Measurements from ENCODE around the gene TP63. TPM values are rescaled to one million over a fixed set of nuclear protein-coding genes. Genes with fewer than 3 reads are reported as not detected.
"Not testable (repeated sequence)": the region's sequence is repeated elsewhere in the genome, so short reads cannot be mapped to it uniquely, and the experiment has no call there.

Gene TP63
- total RNA-seq, 2 donors from 2014 or later = not detected

DNA sequence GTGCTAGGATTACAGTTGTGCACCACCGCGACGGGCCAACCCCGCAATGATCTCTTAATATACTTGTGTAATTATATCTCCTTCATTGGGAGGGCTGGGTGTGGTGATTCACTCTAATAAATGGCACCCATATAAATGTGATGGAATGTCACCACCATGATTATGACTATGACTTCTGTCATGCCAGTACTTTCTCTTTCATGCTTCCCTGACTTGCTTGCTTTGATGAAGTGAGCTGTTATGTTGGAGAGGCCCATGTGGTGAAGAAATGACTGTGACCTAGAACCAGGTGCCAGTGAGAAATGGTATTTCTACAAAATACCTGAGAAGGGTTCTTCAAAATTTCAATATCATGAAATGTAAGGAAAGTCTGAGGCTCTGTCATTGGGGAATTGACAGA lies 24.4 kb upstream of the TP63 start:
- TF ChIP-seq, protein P1, sequence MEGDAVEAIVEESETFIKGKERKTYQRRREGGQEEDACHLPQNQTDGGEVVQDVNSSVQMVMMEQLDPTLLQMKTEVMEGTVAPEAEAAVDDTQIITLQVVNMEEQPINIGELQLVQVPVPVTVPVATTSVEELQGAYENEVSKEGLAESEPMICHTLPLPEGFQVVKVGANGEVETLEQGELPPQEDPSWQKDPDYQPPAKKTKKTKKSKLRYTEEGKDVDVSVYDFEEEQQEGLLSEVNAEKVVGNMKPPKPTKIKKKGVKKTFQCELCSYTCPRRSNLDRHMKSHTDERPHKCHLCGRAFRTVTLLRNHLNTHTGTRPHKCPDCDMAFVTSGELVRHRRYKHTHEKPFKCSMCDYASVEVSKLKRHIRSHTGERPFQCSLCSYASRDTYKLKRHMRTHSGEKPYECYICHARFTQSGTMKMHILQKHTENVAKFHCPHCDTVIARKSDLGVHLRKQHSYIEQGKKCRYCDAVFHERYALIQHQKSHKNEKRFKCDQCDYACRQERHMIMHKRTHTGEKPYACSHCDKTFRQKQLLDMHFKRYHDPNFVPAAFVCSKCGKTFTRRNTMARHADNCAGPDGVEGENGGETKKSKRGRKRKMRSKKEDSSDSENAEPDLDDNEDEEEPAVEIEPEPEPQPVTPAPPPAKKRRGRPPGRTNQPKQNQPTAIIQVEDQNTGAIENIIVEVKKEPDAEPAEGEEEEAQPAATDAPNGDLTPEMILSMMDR (conservative IDR thresholded peaks at IDR 0.05) = no peak
- Mint-ChIP-seq H3K4me1 (no peaks in the 10 kb centered on the region), H3K27ac (no peak overlapping the region), H3K36me3 (ENCODE audit: low read depth) (no peaks in the 10 kb centered on the region), H3K9me3 (peaks cover 12% of the 10 kb centered on the region), H3K4me3 (no peak overlapping the region), H3K27me3 (ENCODE audit: insufficient read depth) (no peaks in the 10 kb centered on the region)
- Histone ChIP-seq H3K9ac (ENCODE audit: extremely low read depth, low read length, poor library complexity, severe bottlenecking) (no peak overlapping the region), H3K4me3 (ENCODE audit: low read length) (no peak overlapping the region), H3K27ac (ENCODE audit: low read depth, low read length) (no peak overlapping the region), H3K4me1 (ENCODE audit: control insufficient read depth, insufficient read depth, low read length) (no peaks in the 10 kb centered on the region), H3K9me3 (ENCODE audit: control insufficient read depth, low read length) (no peaks in the 10 kb centered on the region), H3K27me3 (ENCODE audit: control insufficient read depth, insufficient read depth, low read length, poor library complexity, severe bottlenecking) (no peaks in the 10 kb centered on the region), H3K36me3 (ENCODE audit: control insufficient read depth, insufficient read depth, low read length) (no peaks in the 10 kb centered on the region)
- DNase-seq = no peak
- 98% methylated on average over 4 of the region's 4 CpGs; no CpG with 5 or more reads in 1 of the 2 experiments for WGBS, 2 experiments (ENCODE audit: insufficient coverage in 1 of 2, insufficient read length in 1 of 2)

DNA sequence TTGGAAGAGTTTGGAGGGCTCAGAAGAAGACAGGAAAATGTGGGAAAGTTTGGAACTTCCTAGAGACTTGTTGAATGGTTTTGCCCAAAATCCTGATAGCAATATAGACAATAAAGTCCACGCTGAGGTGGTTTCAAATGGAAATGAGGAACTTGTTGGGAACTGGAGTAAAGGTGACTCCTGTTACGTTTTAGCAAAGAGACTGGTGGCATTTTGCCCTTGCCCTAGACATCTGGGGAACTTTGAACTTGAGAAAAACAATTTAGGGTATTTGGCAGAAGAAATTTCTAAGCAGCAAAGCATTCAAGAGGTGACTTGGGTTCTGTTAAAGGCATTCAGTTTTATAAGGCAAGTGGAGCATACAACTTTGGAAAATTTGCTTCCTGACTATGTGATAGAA lies 18.5 kb upstream of the TP63 start:
- not testable (repeated sequence) for H3K4me1 Mint-ChIP-seq; H3K4me1 ChIP-seq (ENCODE audit: control insufficient read depth, insufficient read depth, low read length); H3K27me3 ChIP-seq (ENCODE audit: control insufficient read depth, insufficient read depth, low read length, poor library complexity, severe bottlenecking); H3K36me3 ChIP-seq (ENCODE audit: control insufficient read depth, insufficient read depth, low read length); H3K9me3 ChIP-seq (ENCODE audit: control insufficient read depth, low read length); H3K36me3 Mint-ChIP-seq (ENCODE audit: low read depth); H3K27me3 Mint-ChIP-seq (ENCODE audit: insufficient read depth); H3K4me3 Mint-ChIP-seq; DNase-seq; H3K27ac ChIP-seq (ENCODE audit: low read depth, low read length); H3K27ac Mint-ChIP-seq; H3K9ac ChIP-seq (ENCODE audit: extremely low read depth, low read length, poor library complexity, severe bottlenecking); H3K4me3 ChIP-seq (ENCODE audit: low read length)
- 89 to 96% methylated on average over 2 of the region's 2 CpGs for WGBS, 2 experiments (ENCODE audit: insufficient coverage in 1 of 2, insufficient read length in 1 of 2)
- peaks cover 13% of the 10 kb centered on the region for H3K9me3 Mint-ChIP-seq

DNA sequence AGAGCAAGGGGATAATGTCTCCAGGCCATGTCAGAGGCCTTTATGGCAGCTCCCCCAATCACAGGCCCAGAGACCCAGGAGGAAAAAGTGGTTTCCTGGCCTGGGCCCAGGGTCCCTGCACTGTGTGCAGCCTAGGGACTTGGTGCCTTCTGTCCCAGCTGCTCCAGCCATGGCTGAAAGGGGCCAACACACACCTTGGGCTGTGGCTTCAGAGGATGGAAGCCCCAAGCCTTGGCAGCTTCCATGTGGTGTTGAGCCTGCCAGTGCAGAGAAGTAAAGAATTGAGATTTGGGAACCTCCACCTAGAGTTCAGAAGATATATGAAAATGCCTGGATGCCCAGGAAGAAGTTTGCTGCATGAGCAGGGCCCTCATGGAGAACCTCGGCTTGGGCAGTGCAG lies 18.1 kb upstream of the TP63 start:
- WGBS, 2 experiments (ENCODE audit: insufficient coverage in 1 of 2, insufficient read length in 1 of 2) = 94% methylated on average over 1 of the region's 1 CpG; no CpG with 5 or more reads in 1 of the 2 experiments
- DNase-seq = no peak
- no peaks in the 10 kb centered on the region for H3K4me1 ChIP-seq (ENCODE audit: control insufficient read depth, insufficient read depth, low read length)
- H3K9me3 ChIP-seq (ENCODE audit: control insufficient read depth, low read length) = no peaks in the 10 kb centered on the region
- Mint-ChIP-seq H3K9me3 (peaks cover 13% of the 10 kb centered on the region), H3K27ac (no peak overlapping the region), H3K36me3 (ENCODE audit: low read depth) (no peaks in the 10 kb centered on the region), H3K4me3 (no peak overlapping the region), H3K27me3 (ENCODE audit: insufficient read depth) (no peaks in the 10 kb centered on the region), H3K4me1 (no peaks in the 10 kb centered on the region)
- H3K4me3 ChIP-seq (ENCODE audit: low read length) = no peak overlapping the region
- no peak overlapping the region for H3K9ac ChIP-seq (ENCODE audit: extremely low read depth, low read length, poor library complexity, severe bottlenecking)
- TF ChIP-seq, protein P1 (conservative IDR thresholded peaks at IDR 0.05) = no peak
- no peaks in the 10 kb centered on the region for H3K27me3 ChIP-seq (ENCODE audit: control insufficient read depth, insufficient read depth, low read length, poor library complexity, severe bottlenecking)
- H3K36me3 ChIP-seq (ENCODE audit: control insufficient read depth, insufficient read depth, low read length) = no peaks in the 10 kb centered on the region
- H3K27ac ChIP-seq (ENCODE audit: low read depth, low read length) = no peak overlapping the region

DNA sequence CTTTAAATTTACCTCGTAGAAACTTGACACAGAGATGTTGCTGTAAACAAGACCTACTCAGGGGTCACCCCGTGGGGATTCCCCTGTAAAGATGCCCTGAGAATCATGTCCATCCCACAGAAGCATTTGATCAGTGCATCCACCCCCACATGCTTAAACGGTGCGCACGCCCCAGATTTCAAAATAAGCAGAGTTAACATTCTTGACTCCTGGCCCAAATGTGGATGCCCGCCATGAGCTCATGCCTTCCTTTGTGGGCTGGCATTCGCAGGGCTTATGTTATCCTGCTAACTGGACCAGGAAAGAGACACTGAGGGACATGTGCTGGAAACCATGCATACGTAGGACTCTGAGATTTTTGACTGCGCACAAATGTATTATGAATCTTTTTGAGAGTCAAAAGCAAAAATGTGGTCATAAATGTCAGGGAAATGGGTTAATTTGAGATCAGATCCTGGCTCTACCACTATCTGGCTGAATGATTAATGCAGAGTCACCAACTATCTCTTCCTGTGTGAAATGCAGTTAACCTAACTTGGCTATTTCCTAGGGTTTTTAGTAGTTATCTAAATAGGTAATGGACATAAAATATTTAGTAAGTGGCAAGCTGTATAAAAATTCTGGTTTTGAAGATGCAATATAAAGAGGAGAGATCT lies 9.1 kb upstream of the TP63 start:
- WGBS, 2 experiments (ENCODE audit: insufficient coverage in 1 of 2, insufficient read length in 1 of 2) = 94 to 95% methylated on average over 5 to 9 of the region's 9 CpGs
- H3K36me3 Mint-ChIP-seq (ENCODE audit: low read depth) = no peaks in the 10 kb centered on the region
- no peak overlapping the region for H3K27ac ChIP-seq (ENCODE audit: low read depth, low read length)
- H3K27me3 Mint-ChIP-seq (ENCODE audit: insufficient read depth) = no peaks in the 10 kb centered on the region
- no peaks in the 10 kb centered on the region for H3K4me1 ChIP-seq (ENCODE audit: control insufficient read depth, insufficient read depth, low read length)
- H3K36me3 ChIP-seq (ENCODE audit: control insufficient read depth, insufficient read depth, low read length) = no peaks in the 10 kb centered on the region
- H3K9me3 ChIP-seq (ENCODE audit: control insufficient read depth, low read length) = no peaks in the 10 kb centered on the region
- no peaks in the 10 kb centered on the region for H3K9me3 Mint-ChIP-seq
- no peak overlapping the region for H3K4me3 ChIP-seq (ENCODE audit: low read length)
- no peak for DNase-seq
- TF ChIP-seq, protein P1 (conservative IDR thresholded peaks at IDR 0.05) = no peak
- H3K9ac ChIP-seq (ENCODE audit: extremely low read depth, low read length, poor library complexity, severe bottlenecking) = no peak overlapping the region
- H3K27ac Mint-ChIP-seq = no peak overlapping the region
- H3K27me3 ChIP-seq (ENCODE audit: control insufficient read depth, insufficient read depth, low read length, poor library complexity, severe bottlenecking) = no peaks in the 10 kb centered on the region
- H3K4me3 Mint-ChIP-seq = no peak overlapping the region
- H3K4me1 Mint-ChIP-seq = no peaks in the 10 kb centered on the region
